ENCODE measurements around the gene TXNL4B. TPM values are rescaled to one million over a fixed set of nuclear protein-coding genes. Genes with fewer than 3 reads are reported as not detected.

Gene TXNL4B
- total RNA-seq, 1 experiment from 2014 or later, result 9.9 TPM

GRCh38 chr16:72122916-72123315 lies 29.5 kb upstream of the TXNL4B start:
- H3K4me3 Mint-ChIP-seq, result no peak overlapping the region
- WGBS (ENCODE audit: extremely low coverage, insufficient read length, low lambda C conversion rate), result no CpG with 5 or more reads among the region's 11 CpGs
- no peaks in the 10 kb centered on the region for H3K27me3 Mint-ChIP-seq (ENCODE audit: low read depth)
- Histone ChIP-seq H2BK12ac (ENCODE audit: insufficient read length, low read depth, low read length) (no peak overlapping the region), H3T11ph (ENCODE audit: low read length) (no peak overlapping the region), H4K91ac (ENCODE audit: insufficient read length, low read depth, low read length) (no peak overlapping the region), H3K4me1 (ENCODE audit: insufficient read depth, low read length) (no peaks in the 10 kb centered on the region; the same call in 1 of the 2 replicates), H4K8ac (replicated peaks; ENCODE audit: insufficient read length, low read depth, low read length) (no peak overlapping the region), H2BK120ac (ENCODE audit: low read depth, low read length, poor library complexity, severe bottlenecking) (no peak overlapping the region), H2AFZ (ENCODE audit: low read length) (no peak overlapping the region), H2BK20ac (ENCODE audit: low read depth, low read length, poor library complexity, severe bottlenecking) (no peak overlapping the region), H2AK5ac (ENCODE audit: insufficient read length, low read length) (no peak overlapping the region), H3K27ac (ENCODE audit: insufficient read length, low read depth, low read length) (no peak overlapping the region), H4K20me1 (ENCODE audit: control insufficient read depth, insufficient read depth, insufficient read length) (no peaks in the 10 kb centered on the region), H3K9ac (ENCODE audit: extremely low read depth, insufficient read length, low read length) (no peak overlapping the region), H3K23me2 (ENCODE audit: insufficient read length, low read depth, low read length, poor library complexity, severe bottlenecking) (no peaks in the 10 kb centered on the region), H3K79me1 (ENCODE audit: insufficient read depth, low read depth, low read length, poor library complexity, severe bottlenecking) (no peaks in the 10 kb centered on the region), H3K4ac (ENCODE audit: low read depth, low read length) (no peak overlapping the region), H3K4me2 (ENCODE audit: insufficient read depth, insufficient read length, low read length) (no peak overlapping the region), H2BK5ac (ENCODE audit: insufficient read length, low read length) (no peak overlapping the region), H4K5ac (ENCODE audit: insufficient read length, low read depth, low read length) (no peak overlapping the region), H2BK15ac (ENCODE audit: low read depth, low read length) (no peak overlapping the region), H3K79me2 (ENCODE audit: insufficient read depth, low read length) (no peaks in the 10 kb centered on the region), H3K56ac (ENCODE audit: insufficient read length, low read depth, low read length) (no peak overlapping the region), H3K14ac (ENCODE audit: insufficient read depth, low read length) (no peak overlapping the region), H3K9me3 (ENCODE audit: control insufficient read depth, low read depth, low read length) (no peaks in the 10 kb centered on the region), H3K27me3 (ENCODE audit: insufficient read depth, low read length) (no peaks in the 10 kb centered on the region), H3K18ac (ENCODE audit: insufficient read length, low read depth, low read length) (no peak overlapping the region), H3K23ac (ENCODE audit: insufficient read length, low read depth, low read length) (no peak overlapping the region)
- no peaks in the 10 kb centered on the region; a peak in 1 of 7 replicates for H3K36me3 Mint-ChIP-seq (ENCODE audit: insufficient read depth in 1 of 3, low read depth in 3 of 3)
- DNase-seq, result no peak
- no peak for TF ChIP-seq CTCF (conservative IDR thresholded peaks at IDR 0.05)
- peaks cover 8 to 10% of the 10 kb centered on the region in 2 experiments for H3K4me1 Mint-ChIP-seq
- no peaks in the 10 kb centered on the region for H3K9me3 Mint-ChIP-seq
- H3K27ac Mint-ChIP-seq, result no peak overlapping the region

Measured in H9 (cell line).